GM18520 (cell line): ENCODE data around the gene PRR20G.

ENCODE experiments used
- ATAC-seq: cut with Tn5 transposase; IDR thresholded peaks from one replicate; pipeline ENCODE4 v1.9.1; 2021; ENCODE audit not compliant: unreplicated experiment

Gene PRR20G

DNA sequence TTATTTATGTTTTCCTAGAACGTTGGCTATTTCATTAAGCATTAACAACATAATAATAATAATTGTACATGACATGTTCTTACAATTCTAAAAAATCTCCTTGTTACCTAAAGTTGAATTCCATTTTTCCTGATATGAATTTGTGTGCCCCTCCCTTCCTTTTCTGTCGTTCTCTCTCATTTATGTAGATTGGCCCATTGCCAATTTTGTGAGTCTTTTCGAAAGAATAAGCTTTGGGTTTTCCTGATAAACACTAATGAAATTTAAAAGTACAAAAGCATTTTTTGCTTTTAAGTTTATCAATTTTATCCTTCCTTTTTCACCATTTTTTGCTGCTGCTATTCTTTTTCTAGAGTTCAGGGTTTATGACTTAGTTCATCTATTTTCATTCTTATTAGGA lies 50.0 kb downstream of the PRR20G start:
- ATAC-seq = no peak

GRCh38 chr3:127235706-127236105 lies 52.1 kb downstream of the PRR20G start:
- ATAC-seq = no peak

DNA sequence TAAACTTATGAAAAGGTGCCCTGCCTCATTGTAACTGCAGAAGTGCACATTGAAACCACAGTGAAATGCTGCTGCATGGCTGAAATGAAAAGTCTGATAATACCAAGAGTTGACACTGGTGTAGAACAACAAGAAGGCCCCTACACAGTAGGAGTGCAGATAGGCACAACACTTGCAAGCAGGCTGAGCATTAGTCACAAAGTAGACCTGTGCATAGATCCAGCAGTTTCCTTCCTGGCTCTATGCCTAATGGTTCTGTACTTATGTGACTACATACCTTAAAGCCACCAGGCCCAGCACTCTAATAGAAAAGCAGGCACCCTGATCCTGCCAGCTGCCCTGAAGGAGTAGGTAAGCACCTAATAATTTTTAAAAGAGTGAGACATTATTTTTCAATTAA lies 53.1 kb downstream of the PRR20G start:
- ATAC-seq = no peak
